ENCODE data around the gene ZBTB44.

- TF ChIP-seq CTCF (IDR thresholded peaks at IDR 0.05) (no peak), POLR2AphosphoS5 (IDR thresholded peaks at IDR 0.05; ENCODE audit: insufficient read depth in 1 of 2, low read depth in 1 of 2) (no peak)
Observed at GRCh38 chr11:130180896-130181294, 133.8 kb downstream of the ZBTB44 start.
